Lower lobe of right lung (tissue), 2 donors: Measurements from ENCODE around the gene WDR59. TPM values are rescaled to one million over a fixed set of nuclear protein-coding genes. Genes with fewer than 3 reads are reported as not detected.
"Not testable (repeated sequence)": the region's sequence is repeated elsewhere in the genome, so short reads cannot be mapped to it uniquely, and the experiment has no call there.

ENCODE experiments used
- ATAC-seq, 2 donors: fragments of 200-7000 bp; cut with Tn5 transposase; one replicate each; pipeline ENCODE4 v1.9.1; 2020 to 2022; ENCODE audit warnings: mild to moderate bottlenecking in 2 of 2, moderate library complexity in 2 of 2
- DNase-seq: peaks from one replicate; pipeline ENCODE4 v3.0.0-alpha.2; 2020
- H3K27ac ChIP-seq: fragments of 200-600 bp; one replicate; pipeline ENCODE4 v1.8.0; 2022
- H3K27me3 ChIP-seq: fragments of 200-600 bp; one replicate; pipeline ENCODE4 v1.8.0; 2022; ENCODE audit warnings: low read depth
- H3K36me3 ChIP-seq: fragments of 200-600 bp; one replicate; pipeline ENCODE4 v1.8.0; 2022; ENCODE audit warnings: mild to moderate bottlenecking
- H3K4me1 ChIP-seq: fragments of 200-600 bp; one replicate; pipeline ENCODE4 v1.8.0; 2022
- H3K4me3 ChIP-seq: fragments of 200-600 bp; one replicate; pipeline ENCODE4 v1.8.0; 2022; ENCODE audit warnings: mild to moderate bottlenecking
- H3K9me3 ChIP-seq: fragments of 200-600 bp; one replicate; pipeline ENCODE4 v1.8.0; 2022
- CTCF ChIP-seq: fragments of 200-600 bp; IDR thresholded peaks from one replicate; pipeline ENCODE4 v1.8.0; 2022; ENCODE audit warnings: antibody characterized with exemption, mild to moderate bottlenecking
- intact Hi-C: fragments of 100-400 bp; cut with DNase I; formaldehyde crosslinking; loops from one replicate; pipeline ENCODE4 v1.11.0; 2022
- total RNA-seq: library from RNA; stranded (reverse); fragmentation: NEBNext Ultra II Directional; extraction: Animal tissue kit (Norgen Biotek cat#: 25700); gene quantifications from one replicate; pipeline ENCODE4 v1.2.1, GENCODE V29; 2021
- donor health status: DM: no; HTN: yes; CAD: no; lungs with severe emphysema.

WDR59 gene
- total RNA-seq, 1 donor from 2014 or later, result 49.5 TPM

DNA sequence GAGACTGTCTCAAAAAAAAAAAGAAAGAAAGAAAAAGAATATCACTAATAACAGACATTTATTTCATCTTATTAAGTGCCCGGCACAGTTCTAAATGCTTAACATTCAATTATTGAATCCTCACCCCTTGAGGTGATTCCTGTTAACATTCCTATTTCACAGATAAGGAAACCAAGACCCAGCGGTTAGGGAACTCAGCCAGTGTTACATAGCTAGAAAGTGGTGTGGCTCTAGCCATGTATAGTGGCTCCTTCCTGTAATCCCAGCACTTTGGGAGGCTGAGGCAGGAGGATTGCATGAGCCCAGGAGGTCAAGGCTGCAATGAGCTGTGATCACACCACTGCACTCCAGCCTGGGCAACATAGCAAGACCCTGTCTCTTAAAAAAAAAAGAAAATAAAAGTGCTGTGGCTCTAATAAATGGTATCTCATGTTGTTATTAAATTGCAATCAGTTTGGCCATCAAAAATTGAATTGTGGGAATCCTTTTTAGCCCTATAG is 42.0 kb upstream of the WDR59 start:
- ATAC-seq (no peak), DNase-seq (no peak)
- no peak for TF ChIP-seq CTCF
- intact Hi-C loops, result no loop called here
- no peaks in the 10 kb centered on the region for H3K27me3 ChIP-seq
- peaks cover 27% of the 10 kb centered on the region for H3K4me1 ChIP-seq
- H3K27ac ChIP-seq, result peak overlapping the region; percentile 70
- no peaks in the 10 kb centered on the region for H3K36me3 ChIP-seq
- H3K4me3 ChIP-seq, result no peak overlapping the region
- H3K9me3 ChIP-seq, result no peaks in the 10 kb centered on the region

DNA sequence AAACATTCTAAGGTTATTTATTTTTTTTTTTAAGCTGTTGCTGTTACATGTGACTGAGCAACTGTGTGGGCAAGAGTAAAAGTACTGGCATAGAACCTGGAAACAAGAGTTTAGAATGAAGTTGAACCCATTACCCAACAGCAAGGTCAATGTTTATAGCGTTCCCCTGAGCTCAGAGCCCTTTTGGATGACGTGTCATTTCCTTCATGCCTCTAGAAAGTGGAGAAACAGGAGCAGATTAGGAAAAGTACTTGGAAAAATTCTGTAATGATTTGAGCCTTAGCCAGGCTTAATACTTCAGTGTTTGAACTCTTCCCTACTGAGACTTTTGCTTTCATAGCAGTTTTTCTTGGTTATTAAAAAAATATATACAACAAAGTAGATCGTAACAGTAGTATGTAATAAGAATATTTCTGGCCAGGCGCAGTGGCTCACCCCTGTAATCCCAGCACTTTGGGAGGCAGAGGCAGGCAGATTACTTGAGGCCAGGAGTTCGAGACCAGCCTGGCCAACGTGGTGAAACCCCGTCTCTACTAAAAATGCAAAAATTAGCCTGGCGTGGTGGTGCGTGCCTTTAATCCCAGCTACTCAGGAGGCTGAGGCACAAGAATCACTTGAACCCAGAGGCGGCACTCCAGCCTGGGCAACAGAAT is 41.4 kb upstream of the WDR59 start:
- peak; percentile 69 to 74 for ATAC-seq
- DNase-seq, H3K27me3 ChIP-seq, H3K4me3 ChIP-seq, intact Hi-C loops, H3K36me3 ChIP-seq, H3K9me3 ChIP-seq: not testable (repeated sequence)
- Histone ChIP-seq H3K4me1 (peaks cover 27% of the 10 kb centered on the region), H3K27ac (peak overlapping the region; percentile 70)

DNA sequence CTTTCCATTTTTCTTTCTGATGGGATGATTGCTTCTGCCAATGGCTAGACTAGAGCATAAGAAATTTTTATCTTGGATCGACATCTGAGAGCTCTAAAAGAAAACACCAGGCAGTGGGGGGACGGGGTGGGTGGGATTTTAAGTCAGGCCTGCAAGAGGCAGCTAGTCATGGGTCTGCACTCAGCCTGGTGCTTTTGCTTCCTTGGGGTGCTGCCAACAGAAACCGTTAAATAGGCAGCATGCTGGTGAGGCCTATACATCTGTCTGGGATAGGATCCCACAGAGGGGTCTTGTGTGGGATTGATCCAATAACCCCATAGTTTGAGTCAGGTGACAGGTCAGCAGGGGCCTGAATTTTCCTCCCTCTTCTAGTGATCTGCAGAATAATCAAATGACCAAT is 40.8 kb upstream of the WDR59 start:
- Histone ChIP-seq H3K9me3 (peaks cover 6% of the 10 kb centered on the region), H3K4me1 (peaks cover 27% of the 10 kb centered on the region), H3K4me3 (no peak overlapping the region), H3K27me3 (no peaks in the 10 kb centered on the region), H3K27ac (peak overlapping the region; percentile 70), H3K36me3 (no peaks in the 10 kb centered on the region)
- ATAC-seq (no peak), DNase-seq (no peak)
- intact Hi-C loops, result no loop called here
- TF ChIP-seq CTCF, result no peak

DNA sequence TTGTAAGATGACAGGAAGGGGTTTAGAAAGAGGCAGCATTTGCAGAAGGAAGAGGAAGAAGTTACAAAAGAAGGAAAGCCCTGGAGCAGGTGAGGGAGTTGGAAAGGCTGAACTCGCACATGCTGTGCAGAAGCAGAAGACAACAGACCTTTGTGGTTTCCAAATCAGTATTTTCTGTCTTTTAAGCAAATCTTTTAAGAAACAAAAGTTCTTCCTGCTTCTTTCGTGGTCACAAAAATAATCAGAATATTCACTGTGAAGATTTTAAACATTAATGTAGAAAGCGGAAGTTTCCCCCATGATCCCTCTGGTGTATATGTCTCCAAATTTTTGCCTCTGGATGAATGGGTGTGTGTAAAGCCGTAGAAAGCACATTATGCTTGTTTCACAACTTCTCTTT is 39.7 kb upstream of the WDR59 start:
- H3K9me3 ChIP-seq, result peaks cover 6% of the 10 kb centered on the region
- no peaks in the 10 kb centered on the region for H3K27me3 ChIP-seq
- H3K4me3 ChIP-seq, result no peak overlapping the region
- H3K36me3 ChIP-seq, result no peaks in the 10 kb centered on the region
- TF ChIP-seq CTCF, result no peak
- DNase-seq (no peak), ATAC-seq (no peak)
- no peak overlapping the region for H3K27ac ChIP-seq
- intact Hi-C loops, result no loop called here
- peaks cover 27% of the 10 kb centered on the region for H3K4me1 ChIP-seq

GRCh38 chr16:75024182-75024581 is 39.3 kb upstream of the WDR59 start:
- Histone ChIP-seq H3K4me3 (no peak overlapping the region), H3K27me3 (no peaks in the 10 kb centered on the region), H3K27ac (no peak overlapping the region), H3K4me1 (peaks cover 27% of the 10 kb centered on the region), H3K9me3 (peaks cover 6% of the 10 kb centered on the region), H3K36me3 (no peaks in the 10 kb centered on the region)
- DNase-seq (no peak), ATAC-seq (no peak)
- TF ChIP-seq CTCF, result no peak
- intact Hi-C loops, result no loop called here

DNA sequence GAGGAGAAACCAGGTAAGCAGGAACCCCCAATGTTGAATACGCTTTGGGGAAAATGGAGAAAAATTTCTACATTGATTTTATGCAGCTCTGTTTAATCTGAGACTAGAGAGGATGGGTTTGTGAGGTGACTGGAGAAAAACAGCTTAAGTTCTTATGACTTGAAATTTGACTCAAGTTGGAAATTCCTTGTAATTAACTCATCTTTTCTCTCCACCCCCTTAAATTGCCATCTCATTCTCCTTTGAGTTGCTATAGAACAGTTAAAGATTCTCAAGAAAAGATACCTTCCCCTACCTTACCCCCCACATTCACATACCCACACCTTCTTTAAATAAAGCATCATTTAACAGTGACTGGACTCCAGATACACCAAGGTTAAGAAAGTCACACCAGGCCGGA is 38.1 kb upstream of the WDR59 start:
- no peaks in the 10 kb centered on the region for H3K36me3 ChIP-seq
- peaks cover 39% of the 10 kb centered on the region for H3K4me1 ChIP-seq
- H3K9me3 ChIP-seq, result peaks cover 6% of the 10 kb centered on the region
- H3K27ac ChIP-seq, result no peak overlapping the region
- intact Hi-C loops, result no loop called here
- ATAC-seq, result no peak
- H3K4me3 ChIP-seq, result no peak overlapping the region
- TF ChIP-seq CTCF, result no peak
- H3K27me3 ChIP-seq, result no peaks in the 10 kb centered on the region
- DNase-seq, result no peak
